ENCODE results near the gene PMPCA. TPM values are rescaled to one million over a fixed set of nuclear protein-coding genes. Genes with fewer than 3 reads are reported as not detected.
A peak's percentile ranks its signal among the peaks of the same experiment; 100 is the strongest.

The PMPCA gene
- total and polyA plus RNA-seq, 3 experiments from 2014 or later = 39.2 to 101 (median 96.4) TPM

GRCh38 chr9:136459425-136459824 is 49.0 kb downstream of the PMPCA start:
- ChIA-PET POLR2A (no interaction called here), CTCF (no interaction called here)
- H3K27ac ChIP-seq (ENCODE audit: low read depth, low read length) = no peak overlapping the region
- H3K4me3 ChIP-seq (ENCODE audit: low read length) = no peak overlapping the region
- H3K36me3 ChIP-seq (ENCODE audit: insufficient read depth, low read length) = peaks cover 77% of the 10 kb centered on the region
- H3K27me3 Mint-ChIP-seq = no peaks in the 10 kb centered on the region
- H3K4me1 Mint-ChIP-seq = no peaks in the 10 kb centered on the region
- no peaks in the 10 kb centered on the region for H3K4me1 ChIP-seq (ENCODE audit: insufficient read depth, low read length)
- no peak for DNase-seq
- no peaks in the 10 kb centered on the region for H3K9me3 ChIP-seq (ENCODE audit: low read length)
- H3K4me3 Mint-ChIP-seq = no peak overlapping the region
- H3K27ac Mint-ChIP-seq = peak overlapping the region in 1 of 8 donors; percentile 54
- no peaks in the 10 kb centered on the region for H3K9me3 Mint-ChIP-seq
- H3K27me3 ChIP-seq (ENCODE audit: insufficient read depth, low read length, poor library complexity, severe bottlenecking) = no peaks in the 10 kb centered on the region
- H3K36me3 Mint-ChIP-seq = peaks cover 4 to 88% (median 13%) of the 10 kb centered on the region in 3 donors

GRCh38 chr9:136460772-136461325 is 50.4 kb downstream of the PMPCA start:
- Mint-ChIP-seq H3K36me3 (peaks cover 4 to 91% (median 14%) of the 10 kb centered on the region in 3 donors), H3K4me3 (no peak overlapping the region), H3K27me3 (no peaks in the 10 kb centered on the region), H3K9me3 (no peaks in the 10 kb centered on the region), H3K27ac (no peak overlapping the region), H3K4me1 (no peaks in the 10 kb centered on the region)
- POLR2A ChIA-PET = interaction anchor here (0.5 kb wide), 1 partner anchor 12 kb away, joined by 3 read pairs; no protein-coding TSS in a partner anchor
- H3K9me3 ChIP-seq (ENCODE audit: low read length) = no peaks in the 10 kb centered on the region
- CTCF ChIA-PET = interaction anchor here (0.8 kb wide), 1 partner anchor 11 kb away, joined by 3 read pairs; no protein-coding TSS in a partner anchor
- peaks cover 75% of the 10 kb centered on the region for H3K36me3 ChIP-seq (ENCODE audit: insufficient read depth, low read length)
- H3K4me3 ChIP-seq (ENCODE audit: low read length) = no peak overlapping the region
- no peak overlapping the region for H3K27ac ChIP-seq (ENCODE audit: low read depth, low read length)
- no peaks in the 10 kb centered on the region for H3K27me3 ChIP-seq (ENCODE audit: insufficient read depth, low read length, poor library complexity, severe bottlenecking)
- DNase-seq = no peak
- H3K4me1 ChIP-seq (ENCODE audit: insufficient read depth, low read length) = no peaks in the 10 kb centered on the region

GRCh38 chr9:136462664-136463063 is 52.2 kb downstream of the PMPCA start:
- Histone ChIP-seq H3K27ac (ENCODE audit: low read depth, low read length) (no peak overlapping the region), H3K36me3 (ENCODE audit: insufficient read depth, low read length) (peaks cover 75% of the 10 kb centered on the region), H3K27me3 (ENCODE audit: insufficient read depth, low read length, poor library complexity, severe bottlenecking) (no peaks in the 10 kb centered on the region), H3K4me3 (ENCODE audit: low read length) (no peak overlapping the region), H3K9me3 (ENCODE audit: low read length) (no peaks in the 10 kb centered on the region), H3K4me1 (ENCODE audit: insufficient read depth, low read length) (no peaks in the 10 kb centered on the region)
- Mint-ChIP-seq H3K27me3 (no peaks in the 10 kb centered on the region), H3K4me3 (no peak overlapping the region), H3K27ac (no peak overlapping the region), H3K4me1 (no peaks in the 10 kb centered on the region), H3K36me3 (peaks cover 4 to 89% (median 16%) of the 10 kb centered on the region in 3 donors), H3K9me3 (no peaks in the 10 kb centered on the region)
- POLR2A ChIA-PET = no interaction called here
- DNase-seq = no peak
- CTCF ChIA-PET = no interaction called here

GRCh38 chr9:136463578-136463977 is 53.1 kb downstream of the PMPCA start:
- CTCF ChIA-PET = no interaction called here

GRCh38 chr9:136464241-136464640 is 53.8 kb downstream of the PMPCA start:
- H3K27ac ChIP-seq (ENCODE audit: low read depth, low read length) = no peak overlapping the region
- CTCF ChIA-PET = interaction anchor here (1.0 kb wide), 1 partner anchor 63 kb away, joined by 3 read pairs; no protein-coding TSS in a partner anchor
- no peak overlapping the region for H3K4me3 ChIP-seq (ENCODE audit: low read length)
- Mint-ChIP-seq H3K4me1 (no peaks in the 10 kb centered on the region), H3K27me3 (no peaks in the 10 kb centered on the region), H3K9me3 (no peaks in the 10 kb centered on the region), H3K27ac (peak overlapping the region in 1 of 8 donors; percentile 37), H3K4me3 (no peak overlapping the region), H3K36me3 (peaks cover 0 to 89% (median 12%) of the 10 kb centered on the region in 3 donors)
- H3K9me3 ChIP-seq (ENCODE audit: low read length) = no peaks in the 10 kb centered on the region
- POLR2A ChIA-PET = no interaction called here
- no peaks in the 10 kb centered on the region for H3K4me1 ChIP-seq (ENCODE audit: insufficient read depth, low read length)
- H3K36me3 ChIP-seq (ENCODE audit: insufficient read depth, low read length) = peaks cover 80% of the 10 kb centered on the region
- H3K27me3 ChIP-seq (ENCODE audit: insufficient read depth, low read length, poor library complexity, severe bottlenecking) = no peaks in the 10 kb centered on the region
- DNase-seq = no peak

More at GRCh38 chr9:136463578-136463977, 53.1 kb downstream of the PMPCA start:
- Histone ChIP-seq H3K36me3 (ENCODE audit: insufficient read depth, low read length) (peaks cover 79% of the 10 kb centered on the region), H3K9me3 (ENCODE audit: low read length) (no peaks in the 10 kb centered on the region), H3K27ac (ENCODE audit: low read depth, low read length) (no peak overlapping the region), H3K4me1 (ENCODE audit: insufficient read depth, low read length) (no peaks in the 10 kb centered on the region), H3K27me3 (ENCODE audit: insufficient read depth, low read length, poor library complexity, severe bottlenecking) (no peaks in the 10 kb centered on the region), H3K4me3 (ENCODE audit: low read length) (no peak overlapping the region)
- Mint-ChIP-seq H3K27me3 (no peaks in the 10 kb centered on the region), H3K4me1 (no peaks in the 10 kb centered on the region), H3K27ac (no peak overlapping the region), H3K36me3 (peaks cover 4 to 89% (median 16%) of the 10 kb centered on the region in 3 donors), H3K9me3 (no peaks in the 10 kb centered on the region), H3K4me3 (no peak overlapping the region)
- no peak for DNase-seq
- POLR2A ChIA-PET = interaction anchor here (0.6 kb wide), 1 partner anchor 37 kb away, joined by 3 read pairs; no protein-coding TSS in a partner anchor

GRCh38 chr9:136465500-136466154 is 55.2 kb downstream of the PMPCA start:
- CTCF ChIA-PET = interaction anchor here (1.2 kb wide), 1 partner anchor 102 kb away, joined by 3 read pairs; the partner anchor contains the start of gene DNLZ
- no peak overlapping the region for H3K27ac ChIP-seq (ENCODE audit: low read depth, low read length)
- no peak overlapping the region for H3K4me3 ChIP-seq (ENCODE audit: low read length)
- H3K4me1 ChIP-seq (ENCODE audit: insufficient read depth, low read length) = no peaks in the 10 kb centered on the region
- H3K36me3 Mint-ChIP-seq = peaks cover 0 to 94% (median 12%) of the 10 kb centered on the region in 3 donors
- POLR2A ChIA-PET = no interaction called here
- H3K27me3 ChIP-seq (ENCODE audit: insufficient read depth, low read length, poor library complexity, severe bottlenecking) = no peaks in the 10 kb centered on the region
- H3K27ac Mint-ChIP-seq = peak overlapping the region in 1 of 8 donors; percentile 79
- peaks cover 86% of the 10 kb centered on the region for H3K36me3 ChIP-seq (ENCODE audit: insufficient read depth, low read length)
- H3K9me3 ChIP-seq (ENCODE audit: low read length) = no peaks in the 10 kb centered on the region
- no peak overlapping the region for H3K4me3 Mint-ChIP-seq
- H3K27me3 Mint-ChIP-seq = no peaks in the 10 kb centered on the region
- DNase-seq = no peak
- H3K9me3 Mint-ChIP-seq = no peaks in the 10 kb centered on the region
- peaks cover 0 to 4% (median 0%) of the 10 kb centered on the region in 3 donors for H3K4me1 Mint-ChIP-seq

- H3K27me3 Mint-ChIP-seq = no peaks in the 10 kb centered on the region
- Histone ChIP-seq H3K4me1 (ENCODE audit: insufficient read depth, low read length) (no peaks in the 10 kb centered on the region), H3K4me3 (ENCODE audit: low read length) (no peak overlapping the region), H3K9me3 (ENCODE audit: low read length) (no peaks in the 10 kb centered on the region), H3K27me3 (ENCODE audit: insufficient read depth, low read length, poor library complexity, severe bottlenecking) (no peaks in the 10 kb centered on the region), H3K27ac (ENCODE audit: low read depth, low read length) (no peak overlapping the region), H3K36me3 (ENCODE audit: insufficient read depth, low read length) (peaks cover 84% of the 10 kb centered on the region)
- DNase-seq = no peak
- H3K4me1 Mint-ChIP-seq = peaks cover 0 to 4% (median 0%) of the 10 kb centered on the region in 3 donors
- H3K36me3 Mint-ChIP-seq = peaks cover 0 to 94% (median 12%) of the 10 kb centered on the region in 3 donors
- POLR2A ChIA-PET = no interaction called here
- CTCF ChIA-PET = interaction anchor here (1.2 kb wide), 1 partner anchor 102 kb away, joined by 3 read pairs; the partner anchor contains the start of gene DNLZ
- no peak overlapping the region for H3K4me3 Mint-ChIP-seq
- no peak overlapping the region for H3K27ac Mint-ChIP-seq
- H3K9me3 Mint-ChIP-seq = no peaks in the 10 kb centered on the region
Observed at GRCh38 chr9:136466155-136466541, 55.7 kb downstream of the PMPCA start.

GRCh38 chr9:136467766-136468165 is 57.3 kb downstream of the PMPCA start:
- Histone ChIP-seq H3K9me3 (ENCODE audit: low read length) (no peaks in the 10 kb centered on the region), H3K4me3 (ENCODE audit: low read length) (no peak overlapping the region), H3K4me1 (ENCODE audit: insufficient read depth, low read length) (no peaks in the 10 kb centered on the region), H3K36me3 (ENCODE audit: insufficient read depth, low read length) (peaks cover 91% of the 10 kb centered on the region), H3K27ac (ENCODE audit: low read depth, low read length) (no peak overlapping the region), H3K27me3 (ENCODE audit: insufficient read depth, low read length, poor library complexity, severe bottlenecking) (no peaks in the 10 kb centered on the region)
- no peaks in the 10 kb centered on the region for H3K9me3 Mint-ChIP-seq
- ChIA-PET POLR2A (no interaction called here), CTCF (no interaction called here)
- H3K4me1 Mint-ChIP-seq = peaks cover 0 to 4% (median 0%) of the 10 kb centered on the region in 3 donors
- DNase-seq = no peak
- peaks cover 0 to 95% (median 7%) of the 10 kb centered on the region in 3 donors for H3K36me3 Mint-ChIP-seq
- H3K27ac Mint-ChIP-seq = no peak overlapping the region
- H3K4me3 Mint-ChIP-seq = no peak overlapping the region
- H3K27me3 Mint-ChIP-seq = no peaks in the 10 kb centered on the region

All from CD8-positive, alpha-beta memory T cell (primary cell).